ENCODE measurements around the gene TMC5.
"Not testable (repeated sequence)": the region's sequence is repeated elsewhere in the genome, so short reads cannot be mapped to it uniquely, and the experiment has no call there.

TMC5 gene

DNA sequence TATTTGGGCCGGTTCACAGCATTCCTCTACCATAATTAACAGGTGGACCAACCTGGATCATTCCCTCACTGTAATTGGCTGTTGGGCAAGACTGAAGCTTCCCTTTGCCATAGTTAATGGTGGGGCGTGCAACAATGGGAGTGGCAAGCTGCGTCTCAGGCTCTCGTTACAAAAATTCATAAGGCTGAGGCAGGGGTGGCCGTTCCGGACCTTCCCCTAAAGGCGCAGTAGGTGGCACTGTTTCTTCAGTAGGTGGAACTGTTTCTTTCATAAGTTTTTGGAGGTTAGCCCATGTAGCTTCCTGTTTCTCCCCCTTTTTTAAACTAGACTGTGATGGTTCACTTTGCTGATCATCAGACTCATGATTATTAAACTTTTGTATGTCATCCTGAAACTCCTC, 17.0 kb upstream of the TMC5 start:
- in situ Hi-C loops (cut with MboI; ENCODE audit: low sequenced_read_pairs), result no loop called here

DNA sequence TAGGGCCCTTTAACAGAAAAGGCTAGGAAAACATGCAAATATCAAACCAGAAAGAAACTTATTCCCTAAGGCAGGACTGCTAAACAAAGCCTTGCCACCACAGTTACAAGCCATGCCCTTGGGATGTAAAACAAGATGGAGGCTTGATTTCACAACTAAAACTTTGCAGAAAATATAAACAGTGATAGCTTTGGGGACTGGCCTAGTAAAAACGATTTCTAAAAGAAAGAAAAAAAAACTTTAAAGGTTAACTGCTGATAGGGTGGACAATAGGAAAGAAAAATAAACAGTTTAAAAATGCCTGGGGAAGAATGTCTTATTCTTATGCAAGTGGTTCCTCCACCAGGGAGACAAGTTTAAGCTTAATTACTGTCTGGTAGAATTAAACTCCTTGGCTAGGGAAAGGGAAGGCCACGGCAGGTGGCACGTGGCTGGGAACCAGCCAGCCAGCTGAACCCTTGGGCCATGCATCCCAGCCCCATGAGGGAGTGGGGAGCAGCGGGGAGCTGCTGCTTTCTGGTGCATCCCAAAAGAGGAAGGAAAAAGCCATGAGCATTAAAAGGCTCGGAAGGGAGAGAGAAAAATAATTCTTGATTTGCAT, 10.7 kb upstream of the TMC5 start:
- in situ Hi-C loops (cut with MboI; ENCODE audit: low sequenced_read_pairs), result no loop called here

DNA sequence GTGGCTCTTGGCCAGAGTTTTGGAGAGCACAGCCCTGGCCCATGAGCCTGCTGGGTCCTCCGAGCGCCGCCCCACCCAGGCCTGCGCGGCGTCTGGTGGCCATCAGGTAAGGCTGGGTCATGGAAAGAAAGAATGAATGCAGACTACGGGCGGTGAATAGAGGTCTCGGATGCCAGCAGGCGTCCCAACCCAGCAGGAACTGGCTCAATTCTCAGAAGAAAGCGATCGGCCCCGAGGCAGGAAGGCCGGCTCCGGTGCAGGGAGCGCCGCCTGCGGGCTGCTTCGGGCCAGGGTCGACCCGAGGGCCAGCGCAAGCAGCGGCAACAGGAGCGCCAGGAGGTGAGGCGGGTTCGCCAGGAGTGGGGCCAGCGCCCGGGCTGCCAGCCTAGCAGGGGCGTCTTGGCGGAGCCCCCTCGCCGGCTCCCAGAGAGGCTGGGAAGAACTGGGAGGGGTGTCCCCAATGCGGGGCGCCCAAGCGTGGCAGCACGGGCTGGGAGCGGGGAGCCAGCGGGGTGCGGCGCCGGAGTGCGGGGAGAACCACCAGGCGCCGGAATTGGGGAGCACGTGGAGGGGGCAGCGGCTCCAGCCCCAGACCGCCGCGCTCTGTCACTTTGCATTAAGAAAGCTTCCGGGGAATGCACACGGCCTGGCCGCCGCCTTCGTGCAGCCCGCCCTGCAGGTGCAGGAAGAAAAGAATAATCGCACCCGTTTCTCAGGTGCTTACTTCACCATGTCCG, 7.1 kb upstream of the TMC5 start:
- in situ Hi-C loops (cut with MboI; ENCODE audit: low sequenced_read_pairs), result no loop called here

DNA sequence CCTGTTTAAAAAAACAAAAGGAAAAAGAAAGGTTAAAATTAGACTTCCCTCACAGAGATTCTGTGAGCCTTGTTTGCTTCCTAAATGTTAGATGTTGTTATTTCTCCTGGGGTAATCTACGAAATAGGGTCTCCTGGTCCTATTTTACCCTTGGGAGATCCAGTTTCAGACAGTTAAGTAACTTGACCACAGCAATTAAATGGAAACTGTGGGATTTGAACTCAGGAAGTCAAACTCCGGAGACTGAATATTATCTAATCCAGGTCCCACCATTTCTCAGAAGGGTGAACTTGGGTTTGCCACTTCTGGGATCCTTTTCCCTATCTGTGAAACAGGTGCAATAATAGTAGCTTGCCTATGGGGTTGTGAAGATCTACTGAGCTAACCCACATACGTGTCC, 6.4 kb upstream of the TMC5 start:
- in situ Hi-C loops (cut with MboI; ENCODE audit: low sequenced_read_pairs), result no loop called here

DNA sequence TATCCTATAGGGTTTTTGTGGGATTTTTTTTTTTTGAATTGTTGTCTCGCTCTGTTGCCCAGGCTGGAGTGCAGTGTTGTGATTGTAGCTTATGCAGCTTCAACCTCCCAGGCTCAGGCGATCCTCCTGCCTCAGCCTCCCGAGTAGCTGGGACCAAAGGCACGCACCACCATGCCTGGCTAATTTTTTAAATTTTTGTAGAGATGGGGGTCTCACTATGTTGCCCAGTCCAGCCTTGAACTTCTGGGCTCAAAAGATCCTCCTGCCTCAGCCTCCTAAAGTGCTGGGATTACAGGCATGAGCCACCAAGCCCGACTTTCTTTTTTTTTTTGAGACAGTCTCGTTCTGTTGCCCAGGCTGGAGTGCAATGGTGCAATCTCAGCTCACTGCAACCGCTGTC, 5.6 kb upstream of the TMC5 start:
- in situ Hi-C loops (cut with MboI; ENCODE audit: low sequenced_read_pairs), result not testable (repeated sequence)

DNA sequence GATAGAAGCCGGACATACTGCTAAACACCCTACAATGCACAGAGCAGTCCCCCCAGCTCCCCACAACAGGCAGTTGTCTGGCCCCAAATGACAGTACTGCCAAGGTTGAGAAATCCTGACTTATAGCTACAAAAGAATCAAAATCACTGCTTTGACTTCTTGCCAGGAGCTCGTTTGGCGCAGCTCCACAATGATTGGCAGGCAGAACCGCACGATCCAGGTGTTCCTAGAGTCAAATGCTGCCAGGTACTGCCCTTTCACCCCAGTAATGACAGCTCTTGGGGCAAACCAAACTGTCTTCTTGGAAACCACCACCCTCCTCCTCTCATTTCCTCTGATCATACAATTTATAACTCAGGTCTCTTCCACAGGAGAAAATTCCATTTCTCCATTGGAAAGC, 2.2 kb upstream of the TMC5 start:
- in situ Hi-C loops (cut with MboI; ENCODE audit: low sequenced_read_pairs), result no loop called here

DNA sequence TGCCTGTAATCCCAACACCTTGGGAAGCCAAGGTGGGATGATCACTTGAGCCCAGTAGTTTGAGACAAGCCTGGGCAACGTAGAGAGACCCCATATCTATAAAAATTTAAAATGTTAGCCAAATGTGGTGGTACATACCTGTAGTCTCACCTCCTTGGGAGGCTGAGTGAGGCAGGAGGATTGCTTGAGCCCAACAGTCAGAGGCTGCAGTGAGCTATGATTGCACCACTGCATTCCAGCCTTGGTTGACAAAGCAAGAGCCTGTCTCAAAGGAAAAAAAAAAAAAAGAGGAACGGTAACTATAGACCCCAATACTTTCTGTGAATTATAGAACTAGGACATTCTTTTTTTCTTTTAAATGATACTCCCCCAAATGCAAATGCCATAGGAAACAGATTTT, 1.8 kb upstream of the TMC5 start:
- in situ Hi-C loops (cut with MboI; ENCODE audit: low sequenced_read_pairs), result no loop called here

DNA sequence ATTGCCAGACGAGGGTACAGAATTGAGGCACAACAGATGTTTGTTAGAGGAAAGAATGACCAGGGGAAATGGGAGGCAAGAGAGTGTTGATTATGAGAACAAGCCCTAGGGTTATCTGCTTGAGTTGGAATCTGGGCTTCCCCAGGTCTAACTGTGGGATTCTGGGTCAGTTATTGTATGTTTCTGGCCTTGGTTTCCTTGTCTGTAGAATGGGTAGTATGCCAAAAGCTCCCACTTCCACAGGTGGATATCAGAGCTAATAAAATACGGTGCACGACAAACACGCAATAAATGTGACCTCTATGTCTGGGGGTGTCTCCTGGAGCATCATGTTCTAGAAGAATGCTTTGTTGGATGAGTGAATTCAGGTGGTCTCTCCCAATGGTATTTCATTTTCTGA, 517 bp downstream of the TMC5 start:
- in situ Hi-C loops (cut with MboI; ENCODE audit: low sequenced_read_pairs), result no loop called here

DNA sequence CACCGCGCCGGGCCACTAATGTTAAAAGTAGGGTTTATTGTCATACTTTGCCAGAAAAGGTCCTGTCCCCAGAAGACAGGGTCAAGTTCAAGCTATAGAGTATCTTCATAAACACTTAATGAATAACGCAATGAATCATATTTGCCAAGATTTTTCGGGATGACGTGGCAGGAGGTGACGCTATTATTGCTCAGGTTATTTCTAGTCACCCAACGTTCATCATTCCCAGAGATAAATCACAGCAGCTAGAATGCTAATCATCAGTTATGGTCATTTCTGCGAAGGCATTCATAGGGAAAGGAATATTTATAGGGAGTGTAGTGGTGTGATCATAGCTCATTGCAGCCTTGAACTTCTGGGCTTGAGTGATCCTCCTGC, 2.0 kb downstream of the TMC5 start:
- in situ Hi-C loops (cut with MboI; ENCODE audit: low sequenced_read_pairs), result no loop called here

DNA sequence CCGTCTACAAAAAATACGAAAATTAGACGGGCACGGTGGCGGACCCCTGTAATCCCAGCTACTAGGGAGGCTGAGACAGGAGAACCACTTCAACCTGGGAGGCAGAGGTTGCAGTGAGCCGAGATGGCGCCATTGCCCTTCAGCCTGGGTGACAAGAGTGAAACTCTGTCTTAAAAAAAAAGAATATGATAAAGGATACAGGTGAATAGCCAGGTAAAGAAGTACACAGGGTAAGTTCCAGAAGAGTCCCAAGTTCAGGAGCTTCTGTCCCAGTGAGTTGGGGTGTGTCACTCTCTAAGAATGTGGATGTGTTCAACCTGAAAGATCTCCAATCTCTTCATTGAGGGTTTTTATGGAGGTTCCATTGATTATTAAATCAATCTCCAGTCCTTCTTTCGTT, 6.8 kb downstream of the TMC5 start:
- in situ Hi-C loops (cut with MboI; ENCODE audit: low sequenced_read_pairs), result no loop called here

DNA sequence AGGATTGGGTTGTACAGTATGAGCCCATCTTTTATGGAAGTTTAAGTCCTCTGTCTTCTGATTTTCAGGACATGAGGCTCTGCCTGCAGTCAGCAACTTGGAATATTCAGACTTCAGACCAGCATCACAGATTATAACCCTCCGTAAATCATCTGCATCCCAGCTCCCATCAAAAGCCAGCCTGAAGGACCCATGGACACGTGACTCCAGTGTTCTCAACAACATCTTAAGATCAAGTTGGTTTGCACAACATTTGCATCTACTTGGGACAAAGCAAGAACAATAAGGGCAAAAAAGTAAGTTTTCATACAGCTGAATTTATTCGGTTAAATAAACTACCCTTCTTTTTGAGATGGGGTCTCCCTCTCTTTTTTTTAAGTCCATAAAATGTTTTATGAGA, 12.7 kb downstream of the TMC5 start:
- in situ Hi-C loops (cut with MboI; ENCODE audit: low sequenced_read_pairs), result no loop called here

DNA sequence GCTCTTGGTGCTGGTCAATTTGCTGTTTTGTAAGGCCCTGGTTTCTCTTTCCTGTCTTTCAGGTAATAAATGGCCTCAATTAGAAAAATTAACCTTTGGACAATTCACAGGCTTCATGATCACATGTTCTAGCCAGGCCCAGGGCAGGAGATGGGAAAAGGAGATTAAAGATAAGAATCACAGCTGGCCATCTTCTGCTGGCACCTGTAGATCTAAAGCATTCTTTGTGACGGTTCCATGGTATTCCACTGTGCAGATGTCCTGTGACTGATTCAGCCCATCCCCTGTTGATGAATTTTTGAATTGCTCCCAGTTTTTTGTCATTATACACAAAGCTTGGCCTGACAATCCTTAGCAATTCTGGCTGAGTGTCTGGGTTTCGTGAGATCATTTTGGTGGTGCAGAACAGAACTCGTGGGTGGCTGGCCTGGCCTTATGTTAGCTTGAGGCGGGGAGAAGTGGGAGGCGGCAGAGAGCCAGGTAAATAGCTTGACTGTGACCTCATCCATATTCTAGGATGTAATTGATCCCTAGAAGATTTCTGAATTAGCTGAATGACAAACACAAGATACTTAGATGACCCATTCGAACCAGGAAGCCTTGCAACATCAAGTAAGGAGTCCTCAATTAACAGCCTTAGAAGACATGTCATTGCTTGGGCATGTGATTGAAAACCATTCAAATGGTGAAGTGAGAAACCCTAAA, 14.1 kb downstream of the TMC5 start:
- in situ Hi-C loops (cut with MboI; ENCODE audit: low sequenced_read_pairs), result no loop called here

DNA sequence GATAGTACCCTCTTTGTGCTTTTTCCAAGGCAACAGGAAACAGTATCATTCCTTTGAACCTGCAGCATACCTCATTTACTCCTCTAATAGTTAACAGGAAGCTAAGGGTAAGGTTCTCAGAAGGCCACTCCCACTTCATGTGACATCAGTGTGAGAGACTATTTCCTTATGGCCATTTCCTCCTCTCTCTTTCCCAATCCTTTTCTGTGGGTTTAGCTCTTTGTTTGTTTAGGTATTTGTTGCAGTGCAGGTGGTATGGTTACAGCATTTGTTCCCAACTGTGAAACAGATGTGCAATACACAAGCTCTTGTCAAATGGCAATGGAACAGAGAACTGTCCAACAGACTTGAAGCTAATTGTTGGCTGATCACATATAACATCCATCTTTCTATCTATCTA, 14.7 kb downstream of the TMC5 start:
- in situ Hi-C loops (cut with MboI; ENCODE audit: low sequenced_read_pairs), result no loop called here

DNA sequence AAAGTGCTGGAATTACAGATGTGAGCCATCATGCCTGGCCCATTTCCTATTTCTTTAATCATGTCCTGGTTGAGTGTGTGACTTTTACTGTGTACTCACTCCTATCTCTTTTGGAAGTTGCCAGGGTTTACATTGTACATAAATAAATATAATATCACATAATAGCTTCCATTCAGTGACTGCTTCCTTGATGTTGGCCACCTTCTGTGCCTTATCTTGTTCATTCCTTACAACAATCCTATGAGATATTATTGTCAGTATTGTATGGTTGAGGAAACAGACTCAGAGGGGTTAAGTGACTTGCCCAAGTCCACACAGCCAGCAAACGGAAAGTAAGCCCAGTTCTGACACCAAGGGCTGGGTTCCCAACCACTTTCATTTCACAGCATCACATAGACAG, 16.9 kb downstream of the TMC5 start:
- in situ Hi-C loops (cut with MboI; ENCODE audit: low sequenced_read_pairs), result no loop called here

DNA sequence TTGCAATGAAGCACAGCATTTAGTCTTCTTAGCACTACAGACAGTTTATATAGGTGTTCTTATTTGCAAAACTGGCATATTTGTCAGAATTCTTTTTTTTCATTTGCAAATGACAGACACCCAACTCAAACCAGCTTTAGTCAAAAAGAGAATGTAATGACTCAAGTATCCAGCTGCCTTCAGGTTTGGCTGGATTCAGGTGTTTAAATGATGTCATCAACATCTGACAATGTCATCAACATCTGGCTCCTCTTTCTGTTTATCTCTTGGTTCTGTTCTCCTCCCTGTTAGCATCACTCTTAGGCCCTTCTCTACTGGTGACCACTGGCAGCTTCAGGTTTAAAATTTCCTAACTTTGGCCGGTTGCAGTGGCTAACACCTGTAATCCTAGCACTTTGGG, 18.9 kb downstream of the TMC5 start:
- in situ Hi-C loops (cut with MboI; ENCODE audit: low sequenced_read_pairs), result no loop called here

DNA sequence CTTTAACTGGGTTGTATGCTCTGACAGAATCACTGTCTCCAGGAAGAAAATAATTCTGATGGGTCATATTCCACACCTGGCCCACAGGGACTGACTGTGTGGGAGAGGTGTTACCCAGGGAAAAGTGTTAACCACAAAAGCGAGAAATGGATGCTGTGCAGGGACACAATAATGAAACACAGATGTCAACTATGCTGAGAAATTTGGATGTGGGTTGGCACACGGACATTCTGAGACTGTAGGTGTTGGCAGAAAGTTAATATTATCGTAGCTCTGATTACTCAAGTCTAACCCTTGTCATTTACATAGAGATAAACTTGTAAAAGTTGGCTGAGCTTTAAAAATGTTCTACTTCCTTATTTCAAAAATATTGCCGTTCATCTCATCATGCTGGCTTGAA, 19.6 kb downstream of the TMC5 start:
- in situ Hi-C loops (cut with MboI; ENCODE audit: low sequenced_read_pairs), result no loop called here

DNA sequence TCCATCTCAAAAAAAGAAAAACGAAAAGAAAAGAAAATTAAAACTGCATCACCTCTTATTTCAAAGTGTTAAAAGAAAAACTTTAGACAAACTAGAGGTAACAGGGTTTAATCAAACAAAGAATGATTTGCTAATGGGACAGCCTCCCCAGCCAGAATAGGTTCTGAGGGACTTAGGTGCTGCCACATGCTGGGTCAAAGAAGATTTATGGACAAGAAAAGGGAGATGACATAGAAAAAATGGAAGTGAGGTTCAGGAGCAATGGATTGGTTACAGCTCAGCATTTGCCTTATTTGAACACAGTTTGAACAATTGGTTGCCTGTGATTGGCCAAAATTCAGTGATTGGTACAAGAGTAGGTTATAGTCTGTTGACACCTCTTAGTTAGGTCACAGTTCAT, 21.1 kb downstream of the TMC5 start:
- in situ Hi-C loops (cut with MboI; ENCODE audit: low sequenced_read_pairs), result no loop called here

DNA sequence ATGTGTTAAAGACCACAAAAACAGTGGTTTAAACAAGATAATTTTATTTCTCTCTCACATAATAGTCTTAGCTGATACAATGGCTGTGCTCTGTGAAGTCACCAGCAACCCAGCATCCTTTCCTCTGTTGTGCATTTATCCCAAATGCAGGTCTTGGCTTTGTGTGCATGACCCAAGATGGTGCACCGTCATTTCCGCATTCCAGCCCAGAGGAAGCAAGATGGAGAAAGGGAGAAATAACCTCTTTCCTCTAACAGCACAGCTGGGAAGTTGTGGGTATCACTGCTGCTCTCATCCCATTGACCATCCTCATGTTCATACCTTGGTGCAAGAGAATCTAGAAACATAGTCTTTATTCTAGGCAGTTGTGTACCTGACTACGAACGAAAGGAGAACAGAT, 21.8 kb downstream of the TMC5 start:
- in situ Hi-C loops (cut with MboI; ENCODE audit: low sequenced_read_pairs), result no loop called here

DNA sequence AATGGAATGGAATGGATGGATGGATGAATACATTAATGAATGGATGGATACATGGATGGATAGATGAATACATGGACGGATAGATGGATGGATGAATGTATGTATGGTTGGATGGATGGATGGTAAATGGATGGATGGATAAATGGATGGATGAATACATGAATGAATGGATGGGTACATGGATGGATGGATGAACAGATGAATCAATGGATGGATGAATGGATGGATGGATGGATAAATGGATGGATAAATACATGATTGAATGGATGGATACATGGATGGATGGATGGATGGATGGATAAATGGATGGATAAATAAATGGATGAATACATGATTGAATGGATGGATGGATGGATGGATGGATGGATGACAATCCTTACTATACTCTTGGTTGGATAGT, 26.0 kb downstream of the TMC5 start:
- in situ Hi-C loops (cut with MboI; ENCODE audit: low sequenced_read_pairs), result no loop called here

DNA sequence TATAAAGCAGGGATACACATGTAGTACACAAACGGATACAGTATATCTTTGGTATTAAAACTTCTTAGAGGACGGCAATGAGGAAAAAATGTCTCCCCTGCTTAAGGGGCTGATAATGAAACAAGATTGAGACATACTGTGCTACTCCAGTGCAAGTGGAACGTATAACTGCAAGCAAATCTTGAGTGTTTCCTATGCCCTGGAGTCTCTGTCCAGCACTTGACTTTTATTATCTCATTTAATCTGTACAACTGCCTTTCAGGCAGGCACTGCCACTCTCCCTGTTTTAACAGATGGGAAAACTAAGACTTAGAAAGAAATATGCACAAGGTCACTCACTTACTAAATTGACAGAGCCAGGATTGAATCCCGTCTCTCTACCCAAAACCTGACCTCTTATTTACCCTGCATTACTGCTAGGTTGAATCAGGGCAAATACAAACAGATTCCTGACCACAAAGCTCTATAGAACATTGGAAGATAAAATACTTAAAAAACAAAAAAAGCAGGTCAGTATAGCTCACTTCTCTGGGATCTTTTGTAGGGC, 28.7 kb downstream of the TMC5 start:
- in situ Hi-C loops (cut with MboI; ENCODE audit: low sequenced_read_pairs), result no loop called here

DNA sequence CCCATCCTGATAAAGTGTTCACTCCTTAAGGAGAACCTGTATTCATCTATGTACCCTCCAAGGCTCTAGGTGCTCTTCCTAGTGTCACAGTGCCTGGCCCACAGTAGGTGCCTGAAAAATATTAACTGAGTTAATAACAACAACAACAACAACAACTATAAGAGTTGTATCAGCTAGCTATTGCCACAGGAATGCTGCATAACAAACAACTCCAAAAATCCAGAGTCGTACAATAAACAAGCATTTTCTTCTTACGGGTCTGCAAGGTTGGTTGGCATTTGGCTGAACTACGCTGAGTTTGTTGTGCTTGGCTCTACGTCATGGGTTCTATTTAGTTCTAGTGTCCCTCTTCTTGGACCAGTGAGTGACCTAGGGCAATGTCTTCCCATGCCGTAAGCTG, 29.2 kb downstream of the TMC5 start:
- in situ Hi-C loops (cut with MboI; ENCODE audit: low sequenced_read_pairs), result no loop called here

DNA sequence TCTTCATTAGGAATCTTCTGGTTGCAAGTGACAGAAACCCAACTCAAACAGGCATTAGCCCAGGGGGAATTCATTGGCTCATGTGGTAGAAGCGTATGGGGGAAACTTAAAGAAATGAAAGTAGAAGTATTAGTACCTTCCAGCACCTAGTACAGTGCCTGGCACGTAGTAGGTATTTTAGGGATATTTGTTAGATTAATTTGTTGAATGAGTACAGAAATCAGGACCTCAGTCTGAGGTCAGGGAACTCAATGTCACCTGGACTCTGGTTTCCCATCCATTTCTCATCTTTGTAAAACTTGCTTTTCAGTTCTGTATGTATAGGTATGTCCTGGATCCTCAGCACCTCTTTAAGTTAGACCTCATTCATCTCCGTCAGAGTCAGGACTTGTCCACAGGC, 32.5 kb downstream of the TMC5 start:
- in situ Hi-C loops (cut with MboI; ENCODE audit: low sequenced_read_pairs), result no loop called here
